NOMO-1 treated with DMSO at 0.1 percent for 48 hours (cell line): Measurements from ENCODE around the gene SERTAD1.

ENCODE experiments used
- DNase-seq: peaks from one replicate; lab custom pipeline; 2025; ENCODE audit not compliant: unreplicated experiment; lab: John Stamatoyannopoulos, UW

Gene SERTAD1

GRCh38 chr19:40380199-40381037 lies 45.4 kb downstream of the SERTAD1 start:
- DNase-seq: no peak

- DNase-seq: no peak
Observed at GRCh38 chr19:40379446-40380198, 46.2 kb downstream of the SERTAD1 start.

GRCh38 chr19:40378509-40378908 lies 47.3 kb downstream of the SERTAD1 start:
- no peak for DNase-seq

DNA sequence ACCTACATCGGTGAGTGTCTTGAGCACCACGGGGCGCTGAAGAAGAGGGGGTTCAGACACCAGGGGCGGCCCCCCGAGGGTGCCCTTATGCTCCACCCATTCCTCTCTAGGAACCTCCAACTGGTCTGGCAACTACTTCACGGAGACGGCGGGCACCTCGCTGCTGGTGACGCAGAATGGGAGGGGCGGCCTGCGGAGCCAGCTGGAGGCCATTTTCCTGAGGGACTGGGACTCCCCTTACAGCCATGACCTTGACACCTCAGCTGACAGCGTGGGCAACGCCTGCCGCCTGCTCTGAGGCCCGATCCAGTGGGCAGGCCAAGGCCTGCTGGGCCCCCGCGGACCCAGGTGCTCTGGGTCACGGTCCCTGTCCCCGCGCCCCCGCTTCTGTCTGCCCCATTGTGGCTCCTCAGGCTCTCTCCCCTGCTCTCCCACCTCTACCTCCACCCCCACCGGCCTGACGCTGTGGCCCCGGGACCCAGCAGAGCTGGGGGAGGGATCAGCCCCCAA lies 47.9 kb downstream of the SERTAD1 start:
- DNase-seq: no peak

DNA sequence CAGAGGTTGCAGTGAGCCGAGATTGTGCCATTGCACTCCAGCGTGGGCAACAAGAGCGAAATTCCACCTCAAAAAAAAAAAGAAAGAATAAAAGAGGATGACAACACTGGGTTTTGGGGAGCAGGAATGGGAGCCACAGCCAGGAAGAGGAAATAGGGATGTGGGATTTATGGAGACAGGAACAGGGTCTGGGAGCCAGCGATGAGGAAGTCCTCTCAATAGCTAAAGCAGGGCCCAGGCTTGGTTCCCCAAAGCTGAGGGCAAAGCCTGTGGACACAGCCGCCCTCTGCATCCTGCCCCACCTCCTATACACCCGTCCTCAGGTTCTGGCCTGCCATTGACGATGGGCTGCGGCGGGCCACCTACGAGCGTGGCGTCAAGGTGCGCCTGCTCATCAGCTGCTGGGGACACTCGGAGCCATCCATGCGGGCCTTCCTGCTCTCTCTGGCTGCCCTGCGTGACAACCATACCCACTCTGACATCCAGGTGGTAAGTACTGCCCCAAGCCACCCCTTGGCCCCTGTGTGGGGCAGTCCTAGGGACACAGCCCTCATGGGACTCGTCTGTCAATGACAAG lies 49.4 kb downstream of the SERTAD1 start:
- DNase-seq: no peak

GRCh38 chr19:40374084-40374483 lies 51.7 kb downstream of the SERTAD1 start:
- DNase-seq: no peak

- no peak for DNase-seq
Observed at GRCh38 chr19:40371802-40372122, 54.0 kb downstream of the SERTAD1 start.
